ENCODE data around the gene TMEM101. TPM values are rescaled to one million over a fixed set of nuclear protein-coding genes. Genes with fewer than 3 reads are reported as not detected.

The TMEM101 gene
- polyA plus RNA-seq, 1 of the 3 experiments (the other 2 are of a cell fraction), result 62.9 TPM

- H2AFZ ChIP-seq (ENCODE audit: low read depth), result no peak overlapping the region
- no peak overlapping the region for H3K27ac ChIP-seq (ENCODE audit: low read depth in 2 of 2, low read length in 1 of 2)
- 91% methylated on average over 12 of the region's 12 CpGs for WGBS (ENCODE audit: low lambda C conversion rate)
- H3K9me3 ChIP-seq, result no peaks in the 10 kb centered on the region
- H3K4me1 ChIP-seq (ENCODE audit: control insufficient read depth in 1 of 2, insufficient read depth in 2 of 2, low read depth in 1 of 2, low read length in 1 of 2), result peaks cover 5 to 13% of the 10 kb centered on the region in 2 experiments; a peak in 3 of 4 replicates
- no peaks in the 10 kb centered on the region for H3K79me2 ChIP-seq (ENCODE audit: insufficient read depth)
- H4K20me1 ChIP-seq (ENCODE audit: insufficient read depth), result no peaks in the 10 kb centered on the region
- H3K9ac ChIP-seq, result no peak overlapping the region
- DNase-seq, result peak; percentile 34
- CTCF ChIA-PET, result interaction anchor here (0.7 to 31.1 kb wide), 6 partner anchors 11 to 119 kb away, joined by 3 to 638 read pairs (median 4); partner anchors contain the start of gene PPY
- H3F3A ChIP-seq (replicated peaks; ENCODE audit: insufficient read depth), result peaks cover 13% of the 10 kb centered on the region
- no peak overlapping the region for H3K4me3 ChIP-seq (ENCODE audit: low read depth in 2 of 2, low read length in 1 of 2)
- H3K36me3 ChIP-seq (replicated peaks in 1 of 2; ENCODE audit: control insufficient read depth in 1 of 2, insufficient read depth in 2 of 2, low read length in 1 of 2), result no peaks in the 10 kb centered on the region
- no peak for TF ChIP-seq CHD2 (IDR thresholded peaks at IDR 0.05; ENCODE audit: low read length, partially characterized antibody)
- TF ChIP-seq FOXJ3 (CRISPR knock-in tag; IDR thresholded peaks at IDR 0.05), result no peak
- H3K9me2 ChIP-seq, result no peaks in the 10 kb centered on the region
- H3K27me3 ChIP-seq (ENCODE audit: insufficient read depth), result no peaks in the 10 kb centered on the region
- POLR2A ChIA-PET, result no interaction called here
- H3K4me2 ChIP-seq, result no peak overlapping the region
Measured at GRCh38 chr17:44000141-44000860, 14.5 kb downstream of the TMEM101 start.

GRCh38 chr17:43999024-43999423, 15.7 kb downstream of the TMEM101 start:
- no peaks in the 10 kb centered on the region for H3K79me2 ChIP-seq (ENCODE audit: insufficient read depth)
- no peaks in the 10 kb centered on the region for H3K27me3 ChIP-seq (ENCODE audit: insufficient read depth)
- WGBS (ENCODE audit: low lambda C conversion rate), result 87% methylated on average over 4 of the region's 4 CpGs
- H3K27ac ChIP-seq (ENCODE audit: low read depth in 2 of 2, low read length in 1 of 2), result peak overlapping the region in 1 of 2 experiments; percentile 76; a peak in 2 of 4 replicates
- H4K20me1 ChIP-seq (ENCODE audit: insufficient read depth), result no peaks in the 10 kb centered on the region
- peaks cover 13% of the 10 kb centered on the region for H3F3A ChIP-seq (replicated peaks; ENCODE audit: insufficient read depth)
- no peaks in the 10 kb centered on the region for H3K9me3 ChIP-seq
- no peak overlapping the region; the same call in 1 of the 2 replicates for H2AFZ ChIP-seq (ENCODE audit: low read depth)
- no peak overlapping the region for H3K9ac ChIP-seq
- ChIA-PET POLR2A (no interaction called here), CTCF (interaction anchor here (1.4 to 31.1 kb wide), 5 partner anchors 9 to 118 kb away, joined by 4 to 638 read pairs (median 5); partner anchors contain the start of gene PPY)
- H3K36me3 ChIP-seq (replicated peaks in 1 of 2; ENCODE audit: control insufficient read depth in 1 of 2, insufficient read depth in 2 of 2, low read length in 1 of 2), result no peaks in the 10 kb centered on the region
- H3K4me1 ChIP-seq (ENCODE audit: control insufficient read depth in 1 of 2, insufficient read depth in 2 of 2, low read depth in 1 of 2, low read length in 1 of 2), result peaks cover 3 to 5% of the 10 kb centered on the region in 2 experiments; a peak in 3 of 4 replicates
- H3K9me2 ChIP-seq, result no peaks in the 10 kb centered on the region
- no peak for TF ChIP-seq FOXJ3 (CRISPR knock-in tag; IDR thresholded peaks at IDR 0.05)
- TF ChIP-seq NRF1 (IDR thresholded peaks at IDR 0.05; ENCODE audit: low read depth, low read length), result no peak
- TF ChIP-seq EP300 (IDR thresholded peaks at IDR 0.05; ENCODE audit: borderline replicate concordance in 1 of 2, low read depth in 1 of 2, low read length in 1 of 2), result no peak
- no peak for TF ChIP-seq EZH2phosphoT487 (IDR thresholded peaks at IDR 0.05; ENCODE audit: borderline replicate concordance, low read depth)
- no peak for TF ChIP-seq PBX3 (IDR thresholded peaks at IDR 0.05)
- no peak for TF ChIP-seq TCF12 (IDR thresholded peaks at IDR 0.05)
- no peak for DNase-seq
- peak overlapping the region; percentile 27 for H3K4me2 ChIP-seq
- H3K4me3 ChIP-seq (ENCODE audit: low read depth in 2 of 2, low read length in 1 of 2), result no peak overlapping the region

- Histone ChIP-seq H3K9me2 (no peaks in the 10 kb centered on the region), H3F3A (replicated peaks; ENCODE audit: insufficient read depth) (peaks cover 13% of the 10 kb centered on the region), H3K9me3 (no peaks in the 10 kb centered on the region), H2AFZ (ENCODE audit: low read depth) (no peak overlapping the region; the same call in 1 of the 2 replicates), H3K27me3 (ENCODE audit: insufficient read depth) (no peaks in the 10 kb centered on the region), H3K4me2 (peak overlapping the region; percentile 27), H3K4me1 (ENCODE audit: control insufficient read depth in 1 of 2, insufficient read depth in 2 of 2, low read depth in 1 of 2, low read length in 1 of 2) (peaks cover 3 to 5% of the 10 kb centered on the region in 2 experiments; a peak in 3 of 4 replicates), H3K9ac (no peak overlapping the region), H3K4me3 (ENCODE audit: low read depth in 2 of 2, low read length in 1 of 2) (no peak overlapping the region), H4K20me1 (ENCODE audit: insufficient read depth) (no peaks in the 10 kb centered on the region), H3K27ac (ENCODE audit: low read depth in 2 of 2, low read length in 1 of 2) (peak overlapping the region in 1 of 2 experiments; percentile 76; a peak in 2 of 4 replicates), H3K79me2 (ENCODE audit: insufficient read depth) (no peaks in the 10 kb centered on the region), H3K36me3 (replicated peaks in 1 of 2; ENCODE audit: control insufficient read depth in 1 of 2, insufficient read depth in 2 of 2, low read length in 1 of 2) (no peaks in the 10 kb centered on the region)
- ChIA-PET POLR2A (interaction anchor here (0.6 kb wide), 1 partner anchor 150 kb away, joined by 3 read pairs; no protein-coding TSS in a partner anchor), CTCF (interaction anchor here (0.6 to 31.1 kb wide), 4 partner anchors 55 to 119 kb away, joined by 3 to 638 read pairs (median 6); partner anchors contain the start of gene PPY)
- WGBS (ENCODE audit: low lambda C conversion rate), result 35% methylated on average over 2 of the region's 3 CpGs
- no peak for DNase-seq
- TF ChIP-seq MAX (IDR thresholded peaks at IDR 0.05; ENCODE audit: low read depth), result no peak
- no peak for TF ChIP-seq EZH2phosphoT487 (IDR thresholded peaks at IDR 0.05; ENCODE audit: borderline replicate concordance, low read depth)
- TF ChIP-seq TEAD4 (IDR thresholded peaks at IDR 0.05; ENCODE audit: borderline replicate concordance, insufficient read depth), result 0 out of 2 replicates have a peak, but pooled peaks have one; percentile 29
- no peak for TF ChIP-seq RCOR1 (IDR thresholded peaks at IDR 0.05; ENCODE audit: low read length)
- peak; percentile 39; the same call in 1 of the 2 replicates for TF ChIP-seq NFIC (IDR thresholded peaks at IDR 0.05; ENCODE audit: borderline replicate concordance)
- TF ChIP-seq PBX3 (IDR thresholded peaks at IDR 0.05), result peak; percentile 68
- no peak for TF ChIP-seq IRF3 (IDR thresholded peaks at IDR 0.05; ENCODE audit: low read depth, low read length)
- peak; percentile 15; the same call in 1 of the 2 replicates for TF ChIP-seq TCF12 (IDR thresholded peaks at IDR 0.05)
- TF ChIP-seq GABPA (IDR thresholded peaks at IDR 0.05; ENCODE audit: low read depth), result no peak
- TF ChIP-seq SMC3 (IDR thresholded peaks at IDR 0.05; ENCODE audit: low read depth, low read length), result no peak
- TF ChIP-seq EP300 (IDR thresholded peaks at IDR 0.05; ENCODE audit: borderline replicate concordance in 1 of 2, low read depth in 1 of 2, low read length in 1 of 2), result no peak
- peak; percentile 63; the same call in 1 of the 2 replicates for TF ChIP-seq JUND (IDR thresholded peaks at IDR 0.05)
- no peak for TF ChIP-seq NRF1 (IDR thresholded peaks at IDR 0.05; ENCODE audit: low read depth, low read length)
Measured at GRCh38 chr17:43998552-43998951, 16.2 kb downstream of the TMEM101 start.

Measured in SK-N-SH (cell line).